BE2C (cell line): ENCODE results near the gene CCL5.

Experiments used
- DNase-seq: peaks from one replicate; pipeline ENCODE4 v3.0.0-alpha.2; 2020
- H3K27me3 ChIP-seq: fragments of 250-450 bp; sonication (Bioruptor Pico); 2 replicates; pipeline ENCODE4 v1.5.1; 2020; ENCODE audit warnings: mild to moderate bottlenecking
- H3K36me3 ChIP-seq: fragments of 250-450 bp; sonication (Bioruptor Pico); 2 replicates; pipeline ENCODE4 v1.5.1; 2020; ENCODE audit warnings: mild to moderate bottlenecking
- H3K4me1 ChIP-seq: fragments of 250-450 bp; sonication (Bioruptor Pico); 2 replicates; pipeline ENCODE4 v1.5.1; 2020
- H3K4me3 ChIP-seq: 2 replicates; pipeline ENCODE4 v1.5.1; 2011; ENCODE audit warnings: low read depth, low read length
- H3K9me3 ChIP-seq: fragments of 250-450 bp; sonication (Bioruptor Pico); 2 replicates; pipeline ENCODE4 v1.5.1; 2020
- CTCF ChIP-seq: IDR thresholded peaks from 2 replicates; pipeline ENCODE4 v1.5.1; 2012; ENCODE audit warnings: mild to moderate bottlenecking, low read depth, low read length

The CCL5 gene

GRCh38 chr17:35893751-35894150 lies 13.6 kb upstream of the CCL5 start:
- Histone ChIP-seq H3K4me1 (no peaks in the 10 kb centered on the region; the same call in 1 of the 2 replicates), H3K4me3 (no peak overlapping the region), H3K9me3 (no peaks in the 10 kb centered on the region), H3K36me3 (no peaks in the 10 kb centered on the region), H3K27me3 (no peaks in the 10 kb centered on the region)
- no peak for TF ChIP-seq CTCF
- DNase-seq: no peak

GRCh38 chr17:35892091-35893035 lies 12.2 kb upstream of the CCL5 start:
- Histone ChIP-seq H3K36me3 (no peaks in the 10 kb centered on the region), H3K4me1 (no peaks in the 10 kb centered on the region; the same call in 1 of the 2 replicates), H3K9me3 (no peaks in the 10 kb centered on the region), H3K27me3 (no peaks in the 10 kb centered on the region), H3K4me3 (no peak overlapping the region)
- DNase-seq: no peak
- no peak for TF ChIP-seq CTCF

GRCh38 chr17:35891269-35891668 lies 11.1 kb upstream of the CCL5 start:
- no peaks in the 10 kb centered on the region; the same call in 1 of the 2 replicates for H3K4me1 ChIP-seq
- no peaks in the 10 kb centered on the region for H3K36me3 ChIP-seq
- no peaks in the 10 kb centered on the region for H3K9me3 ChIP-seq
- no peak for DNase-seq
- no peaks in the 10 kb centered on the region for H3K27me3 ChIP-seq
- no peak for TF ChIP-seq CTCF
- no peak overlapping the region for H3K4me3 ChIP-seq

- Histone ChIP-seq H3K9me3 (no peaks in the 10 kb centered on the region), H3K4me1 (no peaks in the 10 kb centered on the region; the same call in 1 of the 2 replicates), H3K36me3 (no peaks in the 10 kb centered on the region), H3K27me3 (no peaks in the 10 kb centered on the region), H3K4me3 (no peak overlapping the region)
- no peak for DNase-seq
- TF ChIP-seq CTCF: no peak
Measured at GRCh38 chr17:35890774-35891155, 10.6 kb upstream of the CCL5 start.

- TF ChIP-seq CTCF: no peak
- peak; percentile 28 for DNase-seq
- no peaks in the 10 kb centered on the region for H3K36me3 ChIP-seq
- no peaks in the 10 kb centered on the region for H3K9me3 ChIP-seq
- no peak overlapping the region for H3K4me3 ChIP-seq
- H3K4me1 ChIP-seq: no peaks in the 10 kb centered on the region; the same call in 1 of the 2 replicates
- no peaks in the 10 kb centered on the region for H3K27me3 ChIP-seq
Measured at GRCh38 chr17:35889818-35890773, 9.9 kb upstream of the CCL5 start.
